ENCODE measurements around the gene LRRC4B.
"Not testable (repeated sequence)": the region's sequence is repeated elsewhere in the genome, so short reads cannot be mapped to it uniquely, and the experiment has no call there.

The LRRC4B gene

GRCh38 chr19:50567882-50568727 is at the start of gene LRRC4B:
Gene LRRC4B, minus strand, starts transcription at chr19:50568435. Its CDS starts 19,597 bp downstream, at chr19:50548838.
- no peak for TF ChIP-seq CTCF (conservative IDR thresholded peaks at IDR 0.05)

GRCh38 chr19:50612504-50613404 is 44.5 kb upstream of the LRRC4B start:
- H3K27ac ChIP-seq = not testable (repeated sequence)

More at GRCh38 chr19:50567882-50568727, at the start of gene LRRC4B:
- no peak within 1 kb of the TSS for H3K27ac ChIP-seq

GRCh38 chr19:50607874-50608785 is 39.9 kb upstream of the LRRC4B start:
- TF ChIP-seq CTCF (conservative IDR thresholded peaks at IDR 0.05) = no peak
- no peak overlapping the region for H3K27ac ChIP-seq

GRCh38 chr19:50607388-50607787 is 39.2 kb upstream of the LRRC4B start:
- H3K27ac ChIP-seq = no peak overlapping the region
- TF ChIP-seq CTCF (conservative IDR thresholded peaks at IDR 0.05) = no peak

- H3K27ac ChIP-seq = not testable (repeated sequence)
Measured at GRCh38 chr19:50606059-50606836, 38.0 kb upstream of the LRRC4B start.

- TF ChIP-seq CTCF (conservative IDR thresholded peaks at IDR 0.05) = peak; percentile 65
Measured at GRCh38 chr19:50604264-50605073, 36.2 kb upstream of the LRRC4B start.

GRCh38 chr19:50602935-50603334 is 34.7 kb upstream of the LRRC4B start:
- TF ChIP-seq CTCF (conservative IDR thresholded peaks at IDR 0.05) = no peak
- no peak overlapping the region for H3K27ac ChIP-seq

More at GRCh38 chr19:50604264-50605073, 36.2 kb upstream of the LRRC4B start:
- H3K27ac ChIP-seq = not testable (repeated sequence)
